HepG2 (cell line): ENCODE measurements around the gene HERC5. TPM values are rescaled to one million over a fixed set of nuclear protein-coding genes. Genes with fewer than 3 reads are reported as not detected.

Experiments used
- ARID5B ChIP-seq: IDR thresholded peaks from 2 replicates; pipeline ENCODE4 v1.4.0; 2020; ENCODE audit warnings: mild to moderate bottlenecking, missing genetic modification reagents
- BCL6 ChIP-seq: IDR thresholded peaks from 2 replicates; pipeline ENCODE4 v1.6.1; 2016; ENCODE audit warnings: missing genetic modification reagents, missing compliant biosample characterization
- CBX1 ChIP-seq: IDR thresholded peaks from one replicate; pipeline ENCODE4 v1.6.1; 2016; ENCODE audit warnings: antibody characterized with exemption, low read depth
- CENPBD1 ChIP-seq: sonication (generic); formaldehyde crosslinking; IDR thresholded peaks from 2 replicates; pipeline ENCODE4 v1.8.0; 2022; ENCODE audit warnings: missing genetic modification reagents, low read depth, mild to moderate bottlenecking, borderline replicate concordance
- HNF1A ChIP-seq, 2 experiments: sonication (generic) in 1 of 2; formaldehyde crosslinking in 1 of 2; IDR thresholded peaks; 2 replicates each; pipeline versions ENCODE4 v1.4.0 to v1.6.1; 2016 to 2020; ENCODE audit warnings: borderline replicate concordance in 1 of 2, low read depth in 1 of 2, mild to moderate bottlenecking in 1 of 2, missing genetic modification reagents in 1 of 2
- MAFF ChIP-seq: IDR thresholded peaks from 2 replicates; pipeline ENCODE4 v1.6.1; 2011; ENCODE audit warnings: low read depth, low read length, improper control_type of control experiment
- PATZ1 ChIP-seq: sonication (generic); formaldehyde crosslinking; IDR thresholded peaks from 2 replicates; pipeline ENCODE4 v1.4.0; 2020; ENCODE audit warnings: missing genetic modification reagents
- REXO4 ChIP-seq: sonication (generic); formaldehyde crosslinking; IDR thresholded peaks from 2 replicates; pipeline ENCODE4 v1.8.0; 2022; ENCODE audit warnings: missing genetic modification reagents, mild to moderate bottlenecking, borderline replicate concordance
- SOX13 ChIP-seq, 3 experiments: fragments of 450-650 bp in 1 of 3; sonication (generic) in 1 of 3; formaldehyde crosslinking in 1 of 3; IDR thresholded peaks in 2 of 3; conservative IDR thresholded peaks in 1 of 3; 2 replicates each; pipeline versions ENCODE4 v1.5.0 to v1.6.1; 2016 to 2020; ENCODE audit warnings: antibody characterized with exemption in 1 of 3, mild to moderate bottlenecking in 1 of 3, missing compliant biosample characterization in 1 of 3, missing genetic modification reagents in 1 of 3, moderate library complexity in 1 of 3
- TEAD3 ChIP-seq: optimal IDR thresholded peaks from 2 replicates; pipeline ENCODE3; 2016; ENCODE audit warnings: borderline replicate concordance
- TFAP4 ChIP-seq: sonication (generic); IDR thresholded peaks from 2 replicates; pipeline ENCODE4 v1.6.1; 2016; ENCODE audit warnings: low read depth, borderline replicate concordance
- ZMYM3 ChIP-seq: sonication (generic); formaldehyde crosslinking; IDR thresholded peaks from 2 replicates; pipeline ENCODE4 v1.5.1; 2020; ENCODE audit warnings: mild to moderate bottlenecking, missing genetic modification reagents
- ZNF614 ChIP-seq: IDR thresholded peaks from 2 replicates; pipeline ENCODE4 v1.6.1; 2018; ENCODE audit warnings: missing biosample characterization, missing genetic modification reagents, inconsistent platforms, borderline replicate concordance
- polyA plus RNA-seq, 8 experiments: library from polyadenylated mRNA; depleted of rRNA in 3 of 8; stranded (reverse) in 7 of 8; unstranded in 1 of 8; fragments of >200 nt; fragmentation: Illumina TruSeq in 4 of 8; extraction: Trizol in 4 of 8; gene quantifications; 2 replicates each; pipeline versions ENCODE4 v1.2.1 to v1.2.3, GENCODE V29; 2011 to 2016; ENCODE audit warnings: low read depth in 4 of 8, missing spikeins in 1 of 8, mixed read lengths in 1 of 8; ENCODE audit not compliant: insufficient read depth in 1 of 8
- total RNA-seq, 5 experiments: library from RNA; depleted of rRNA; stranded (reverse); fragments of >200 nt; fragmentation: Illumina TruSeq; extraction: Trizol; gene quantifications; 2 replicates each; pipeline ENCODE4 v1.2.3, GENCODE V29; 2016; ENCODE audit warnings: low read depth in 1 of 5

HERC5 gene
- total and polyA plus RNA-seq, 2 of the 13 experiments (the other 11 are each of a cell fraction or from before 2014, with no cell fraction given), result 0.13 to 0.33 TPM

- TF ChIP-seq ARID5B (peak; percentile 65), REXO4 (CRISPR knock-in tag) (0 out of 2 replicates have a peak, but pooled peaks have one; percentile 18), ZMYM3 (peak; percentile 41; the same call in 1 of the 2 replicates), ZNF614 (CRISPR knock-in tag) (peak; percentile 70; the same call in 1 of the 2 replicates), SOX13 (IDR thresholded peaks at IDR 0.05) (no peak), SOX13 (CRISPR knock-in tag; conservative IDR thresholded peaks at IDR 0.05 in 1 of 2, IDR thresholded peaks at IDR 0.05 in 1 of 2) (peak in 1 of 2 experiments; percentile 59; a peak in 2 of 4 replicates), PATZ1 (CRISPR knock-in tag) (peak; percentile 48), CENPBD1 (CRISPR knock-in tag) (peak; percentile 94), CBX1 (peak; percentile 68), MAFF (no peak), HNF1A (IDR thresholded peaks at IDR 0.05; ENCODE audit: low read depth) (no peak; the same call in 1 of the 2 replicates), HNF1A (CRISPR knock-in tag; IDR thresholded peaks at IDR 0.05; ENCODE audit: borderline replicate concordance) (peak; percentile 82), TFAP4 (peak; percentile 52; the same call in 1 of the 2 replicates), TEAD3 (CRISPR knock-in tag) (no peak), BCL6 (CRISPR knock-in tag) (peak; percentile 90)
These were observed 66.6 kb downstream of the HERC5 start, which contains the start of gene PYURF (continued) for GRCh38 chr4:88523325-88524129.
